B cell (primary cell): ENCODE measurements around the gene TMEM239. TPM values are rescaled to one million over a fixed set of nuclear protein-coding genes. Genes with fewer than 3 reads are reported as not detected.

ENCODE experiments used
- ATAC-seq: fragments of 200-7000 bp; cut with Tn5 transposase; one replicate; pipeline ENCODE4 v1.10.0; 2021; ENCODE audit warnings: low read depth, mild to moderate bottlenecking, moderate number of reproducible peaks, moderate library complexity
- CTCF ChIA-PET: fragments of 350-600 bp; sonication (Branson Sonifier 250); formaldehyde crosslinking; loops from one replicate; lab custom pipeline; 2021; ENCODE audit warnings: antibody characterized with exemption, inconsistent platforms; lab: Charles Lee
- POLR2A ChIA-PET: fragments of 350-600 bp; sonication (Branson Sonifier 250); formaldehyde crosslinking; loops from one replicate; lab custom pipeline; 2021; ENCODE audit warnings: antibody characterized with exemption; lab: Charles Lee
- DNase-seq: peaks from one replicate; pipeline ENCODE4 v3.0.0; 2013
- H2AFZ ChIP-seq: 2 replicates; pipeline ENCODE4 v1.6.1; 2012; ENCODE audit warnings: mild to moderate bottlenecking, low read depth, low read length; ENCODE audit not compliant: insufficient read depth, poor library complexity, severe bottlenecking
- H3K27ac ChIP-seq, 2 donors: 1 replicate in 1 of 2; 2 replicates in 1 of 2; pipeline ENCODE4 v1.5.1; 2012 to 2013; ENCODE audit warnings: low read length in 2 of 2, mild to moderate bottlenecking in 2 of 2, moderate library complexity in 1 of 2
- H3K27me3 ChIP-seq, 4 experiments: fragments of 200-600 bp in 1 of 4; sonication (generic) in 1 of 4; replicated peaks in 1 of 4; 1 replicate in 2 of 4; 2 replicates in 2 of 4; pipeline versions ENCODE4 v1.6.1 to v1.7.0; 2013 to 2016; ENCODE audit warnings: low read length in 3 of 4, mild to moderate bottlenecking in 2 of 4, mixed read lengths in 1 of 4, moderate library complexity in 1 of 4; ENCODE audit not compliant: insufficient read depth in 4 of 4, control insufficient read depth in 3 of 4; ENCODE audit errors: control extremely low read depth in 1 of 4
- H3K36me3 ChIP-seq, 2 experiments: replicated peaks in 1 of 2; 1 replicate in 1 of 2; 2 replicates in 1 of 2; pipeline versions ENCODE4 v1.6.1 to v1.7.1; 2013; ENCODE audit warnings: low read length in 1 of 2; ENCODE audit not compliant: insufficient read depth in 2 of 2, control insufficient read depth in 1 of 2; ENCODE audit errors: control extremely low read depth in 1 of 2, extremely low read depth in 1 of 2
- H3K4me1 ChIP-seq, 2 donors: fragments of 200-600 bp in 1 of 2; sonication (generic) in 1 of 2; 1 replicate in 1 of 2; 2 replicates in 1 of 2; pipeline versions ENCODE4 v1.5.1 to v1.6.1; 2013 to 2017; ENCODE audit warnings: low read length in 2 of 2; ENCODE audit not compliant: control insufficient read depth in 2 of 2, insufficient read depth in 2 of 2
- H3K4me2 ChIP-seq: replicated peaks from 2 replicates; pipeline ENCODE3; 2012; ENCODE audit warnings: mild to moderate bottlenecking, low read depth, low read length; ENCODE audit not compliant: poor library complexity, severe bottlenecking
- H3K4me3 ChIP-seq, 5 experiments: fragments of 200-600 bp in 1 of 5; sonication (generic) in 1 of 5; 1 replicate in 3 of 5; 2 replicates in 2 of 5; pipeline versions ENCODE4 v1.5.1 to v1.7.0; 2011 to 2016; ENCODE audit warnings: low read length in 4 of 5, mild to moderate bottlenecking in 4 of 5, low read depth in 2 of 5, control low read depth in 1 of 5, moderate library complexity in 1 of 5; ENCODE audit not compliant: insufficient read depth in 1 of 5; ENCODE audit errors: control extremely low read depth in 1 of 5, extremely low read depth in 1 of 5
- H3K79me2 ChIP-seq: fragments of 200-600 bp; sonication (generic); one replicate; pipeline ENCODE4 v1.6.0; 2016; ENCODE audit warnings: low read length; ENCODE audit not compliant: control insufficient read depth, insufficient read depth
- H3K9ac ChIP-seq: fragments of 200-600 bp; sonication (generic); 2 replicates; pipeline ENCODE4 v1.6.1; 2017; ENCODE audit warnings: mild to moderate bottlenecking, low read length, moderate library complexity
- H3K9me3 ChIP-seq, 3 donors: one replicate each; pipeline versions ENCODE4 v1.6.1 to v1.7.1; 2013; ENCODE audit warnings: low read length in 2 of 3; ENCODE audit not compliant: control insufficient read depth in 2 of 3, insufficient read depth in 1 of 3; ENCODE audit errors: control extremely low read depth in 1 of 3
- H4K20me1 ChIP-seq: 2 replicates; pipeline ENCODE4 v1.6.0; 2012; ENCODE audit warnings: mild to moderate bottlenecking, low read length; ENCODE audit not compliant: insufficient read depth, control insufficient read depth, poor library complexity, severe bottlenecking
- H3K27ac Mint-ChIP-seq: one replicate; pipeline ENCODE4 v1.8.0; 2021; ENCODE audit warnings: mixed read lengths
- H3K27me3 Mint-ChIP-seq: one replicate; pipeline ENCODE4 v1.8.0; 2021; ENCODE audit warnings: mixed read lengths
- H3K4me1 Mint-ChIP-seq: one replicate; pipeline ENCODE4 v1.8.0; 2021; ENCODE audit warnings: mixed read lengths
- H3K4me3 Mint-ChIP-seq: one replicate; pipeline ENCODE4 v1.8.0; 2021; ENCODE audit warnings: mixed read lengths
- H3K9me3 Mint-ChIP-seq: one replicate; pipeline ENCODE4 v1.8.0; 2022; ENCODE audit warnings: mixed read lengths; ENCODE audit not compliant: insufficient read depth
- CTCF ChIP-seq: fragments of 200-600 bp; IDR thresholded peaks from one replicate; pipeline ENCODE4 v1.8.0; 2022; ENCODE audit warnings: antibody characterized with exemption, mild to moderate bottlenecking
- EZH2 ChIP-seq: IDR thresholded peaks from 2 replicates; pipeline ENCODE4 v1.6.1; 2012; ENCODE audit warnings: borderline replicate concordance, low read depth, mild to moderate bottlenecking, moderate library complexity, low read length; ENCODE audit not compliant: insufficient read depth, poor library complexity, severe bottlenecking
- WGBS: methylation state at CpG from one replicate; pipeline ENCODE4 v1.1.5; 2013; ENCODE audit warnings: missing lambda C conversion rate; ENCODE audit not compliant: insufficient coverage; 5-methylcytosine and 5-hydroxymethylcytosine counted together
- intact Hi-C: fragments of 100-400 bp; cut with micrococcal nuclease; formaldehyde crosslinking; loops from one replicate; pipeline ENCODE4 v1.10.0; 2022
- polyA plus RNA-seq: library from polyadenylated mRNA; depleted of rRNA; stranded (reverse); fragments of >200 nt; gene quantifications from 2 replicates; pipeline ENCODE4 v1.2.3, GENCODE V29; 2012
- total RNA-seq, 2 donors: library from RNA; stranded (reverse); fragments of 120-200 nt in 1 of 2; gene quantifications; 1 replicate in 1 of 2; 2 replicates in 1 of 2; pipeline versions ENCODE4 v1.2.3 to v1.2.4, GENCODE V29; 2013 to 2022

Gene TMEM239
- total and polyA plus RNA-seq, 2 donors (not counting 1 experiment from before 2014, with no cell fraction given) = not detected

- CTCF ChIA-PET = interaction anchor here (0.9 kb wide), 1 partner anchor 25 kb away, joined by 4 read pairs; no protein-coding TSS in a partner anchor
- H2AFZ ChIP-seq = no peak overlapping the region
- no peak overlapping the region for H3K4me3 ChIP-seq
- POLR2A ChIA-PET = no interaction called here
- no peaks in the 10 kb centered on the region for H3K79me2 ChIP-seq
- peaks cover 32% of the 10 kb centered on the region for H3K4me1 Mint-ChIP-seq
- H3K27me3 ChIP-seq = peaks cover 0 to 48% (median 9%) of the 10 kb centered on the region in 4 experiments
- peak overlapping the region; percentile 16 for H3K4me3 Mint-ChIP-seq
- 87% methylated on average over 19 of the region's 19 CpGs for WGBS
- peaks cover 50% of the 10 kb centered on the region for H3K27me3 Mint-ChIP-seq
- peak overlapping the region; percentile 75 for H3K4me2 ChIP-seq
- no peaks in the 10 kb centered on the region for H3K9me3 Mint-ChIP-seq
- no peak overlapping the region for H3K27ac Mint-ChIP-seq
- H3K9ac ChIP-seq = no peak overlapping the region
- no peak overlapping the region for H3K27ac ChIP-seq
- intact Hi-C loops = no loop called here
- H4K20me1 ChIP-seq = no peaks in the 10 kb centered on the region
- DNase-seq (no peak), ATAC-seq (no peak)
- H3K9me3 ChIP-seq = peaks cover 0 to 15% (median 0%) of the 10 kb centered on the region in 3 donors
- no peak for TF ChIP-seq CTCF
- TF ChIP-seq EZH2 = no peak
- H3K4me1 ChIP-seq = peaks cover 22 to 26% of the 10 kb centered on the region in 2 donors
- no peaks in the 10 kb centered on the region for H3K36me3 ChIP-seq
These were observed 17.9 kb upstream of the TMEM239 start for GRCh38 chr20:2798095-2798805.

- no peak for DNase-seq
- H3K27me3 ChIP-seq = peaks cover 0 to 48% (median 11%) of the 10 kb centered on the region in 4 experiments
- no peak overlapping the region for H2AFZ ChIP-seq
- WGBS = 85% methylated on average over 2 of the region's 6 CpGs
- intact Hi-C loops = no loop called here
- no peaks in the 10 kb centered on the region for H3K79me2 ChIP-seq
- Mint-ChIP-seq H3K9me3 (no peaks in the 10 kb centered on the region), H3K27ac (no peak overlapping the region), H3K4me3 (peak overlapping the region; percentile 95), H3K27me3 (peaks cover 49% of the 10 kb centered on the region), H3K4me1 (peaks cover 32% of the 10 kb centered on the region)
- TF ChIP-seq CTCF (no peak), EZH2 (no peak)
- peak overlapping the region; percentile 75 for H3K4me2 ChIP-seq
- H3K4me3 ChIP-seq = no peak overlapping the region
- H3K36me3 ChIP-seq = no peaks in the 10 kb centered on the region
- no peaks in the 10 kb centered on the region for H4K20me1 ChIP-seq
- no peak overlapping the region for H3K9ac ChIP-seq
- ChIA-PET CTCF (no interaction called here), POLR2A (no interaction called here)
- H3K9me3 ChIP-seq = peaks cover 0 to 15% (median 0%) of the 10 kb centered on the region in 3 donors
- H3K4me1 ChIP-seq = peaks cover 22 to 26% of the 10 kb centered on the region in 2 donors
- no peak overlapping the region for H3K27ac ChIP-seq
- no peak for ATAC-seq
These were observed 17.4 kb upstream of the TMEM239 start for GRCh38 chr20:2798814-2799213.
